Nephron progenitor cell (in vitro differentiated cells): ENCODE data around the gene CACNA1G.

Experiments used
- DNase-seq: peaks from one replicate; pipeline ENCODE4 v3.0.0; 2021
- H3K27ac Mint-ChIP-seq: 2 replicates; pipeline ENCODE4 v1.8.0; 2021; ENCODE audit warnings: mild to moderate bottlenecking, moderate library complexity, mixed read lengths
- H3K27me3 Mint-ChIP-seq: 2 replicates; pipeline ENCODE4 v1.8.0; 2021; ENCODE audit warnings: mild to moderate bottlenecking, low read depth, mixed read lengths; ENCODE audit not compliant: poor library complexity
- H3K36me3 Mint-ChIP-seq: 2 replicates; pipeline ENCODE4 v1.8.0; 2021; ENCODE audit warnings: low read depth, mixed read lengths
- H3K4me1 Mint-ChIP-seq: 2 replicates; pipeline ENCODE4 v1.8.0; 2021; ENCODE audit warnings: mixed read lengths
- H3K4me3 Mint-ChIP-seq: 2 replicates; pipeline ENCODE4 v1.8.0; 2021; ENCODE audit warnings: mild to moderate bottlenecking, moderate library complexity, mixed read lengths
- H3K9me3 Mint-ChIP-seq: 2 replicates; pipeline ENCODE4 v1.8.0; 2021; ENCODE audit warnings: mild to moderate bottlenecking, moderate library complexity, mixed read lengths
- TF ChIP-seq, protein P1 (sequence below): fragments of 200-600 bp; sonication (generic); IDR thresholded peaks from 2 replicates; pipeline ENCODE4 v1.5.0; 2021; ENCODE audit warnings: antibody characterized with exemption

Gene CACNA1G

DNA sequence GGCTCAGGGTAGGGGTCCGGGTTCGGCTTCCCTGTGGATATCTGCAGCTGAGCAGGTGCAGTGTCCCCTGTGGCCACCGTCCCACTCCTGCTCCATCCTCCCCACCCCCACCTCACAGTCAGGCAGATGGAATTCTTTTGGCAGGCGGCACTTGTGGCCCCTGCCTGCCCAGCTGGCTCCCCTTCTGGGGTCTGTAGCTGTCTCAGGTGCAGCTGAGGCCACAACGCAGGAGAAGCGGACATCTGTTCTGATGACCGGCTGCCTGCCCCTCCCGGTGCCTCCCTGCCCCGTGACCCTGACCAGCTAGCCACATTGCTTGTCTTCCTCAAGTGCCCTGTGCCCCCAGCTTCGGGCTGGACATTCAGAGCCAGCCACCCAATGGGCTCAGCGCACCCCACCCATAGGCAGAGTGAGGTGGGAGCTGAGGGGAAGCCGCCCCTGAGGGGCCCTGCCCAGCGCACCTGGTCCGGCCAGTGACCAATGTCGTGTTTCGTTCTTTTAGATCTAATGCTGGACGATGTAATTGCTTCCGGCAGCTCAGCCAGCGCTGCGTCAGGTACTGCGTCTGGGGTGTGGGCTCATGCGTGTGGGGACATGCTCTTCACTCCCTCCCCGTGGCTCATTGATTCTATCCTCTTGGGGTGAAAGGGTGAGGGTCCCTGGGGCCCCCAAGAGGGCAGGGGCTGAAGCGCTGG is 49.0 kb downstream of the CACNA1G start:
- Mint-ChIP-seq H3K9me3 (no peaks in the 10 kb centered on the region), H3K27me3 (peaks cover 26% of the 10 kb centered on the region), H3K27ac (no peak overlapping the region), H3K4me3 (peak overlapping the region; percentile 46), H3K4me1 (peaks cover 43% of the 10 kb centered on the region), H3K36me3 (no peaks in the 10 kb centered on the region)
- TF ChIP-seq, protein P1, sequence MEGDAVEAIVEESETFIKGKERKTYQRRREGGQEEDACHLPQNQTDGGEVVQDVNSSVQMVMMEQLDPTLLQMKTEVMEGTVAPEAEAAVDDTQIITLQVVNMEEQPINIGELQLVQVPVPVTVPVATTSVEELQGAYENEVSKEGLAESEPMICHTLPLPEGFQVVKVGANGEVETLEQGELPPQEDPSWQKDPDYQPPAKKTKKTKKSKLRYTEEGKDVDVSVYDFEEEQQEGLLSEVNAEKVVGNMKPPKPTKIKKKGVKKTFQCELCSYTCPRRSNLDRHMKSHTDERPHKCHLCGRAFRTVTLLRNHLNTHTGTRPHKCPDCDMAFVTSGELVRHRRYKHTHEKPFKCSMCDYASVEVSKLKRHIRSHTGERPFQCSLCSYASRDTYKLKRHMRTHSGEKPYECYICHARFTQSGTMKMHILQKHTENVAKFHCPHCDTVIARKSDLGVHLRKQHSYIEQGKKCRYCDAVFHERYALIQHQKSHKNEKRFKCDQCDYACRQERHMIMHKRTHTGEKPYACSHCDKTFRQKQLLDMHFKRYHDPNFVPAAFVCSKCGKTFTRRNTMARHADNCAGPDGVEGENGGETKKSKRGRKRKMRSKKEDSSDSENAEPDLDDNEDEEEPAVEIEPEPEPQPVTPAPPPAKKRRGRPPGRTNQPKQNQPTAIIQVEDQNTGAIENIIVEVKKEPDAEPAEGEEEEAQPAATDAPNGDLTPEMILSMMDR, result no peak
- no peak for DNase-seq

DNA sequence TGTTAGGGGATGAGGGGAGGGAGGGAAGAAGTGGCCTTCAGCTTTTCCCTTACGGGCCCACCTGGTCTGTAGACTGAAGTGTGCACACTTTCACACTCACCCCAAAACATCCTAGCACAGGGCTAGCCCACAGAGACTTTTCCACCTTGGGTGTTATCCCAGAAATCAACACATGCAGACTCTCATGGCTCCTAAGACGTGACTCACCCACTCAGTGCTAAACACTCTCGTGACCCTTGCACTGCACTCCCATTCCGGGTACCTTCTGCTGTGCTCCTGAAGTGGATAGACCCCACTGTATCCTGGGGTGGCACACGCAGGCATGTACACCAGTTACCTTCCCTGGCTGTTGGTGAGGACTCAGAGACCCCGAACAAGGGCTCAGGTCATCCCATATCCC is 51.1 kb downstream of the CACNA1G start:
- H3K27ac Mint-ChIP-seq, result no peak overlapping the region
- DNase-seq, result no peak
- H3K4me1 Mint-ChIP-seq, result peaks cover 36% of the 10 kb centered on the region
- no peaks in the 10 kb centered on the region for H3K36me3 Mint-ChIP-seq
- TF ChIP-seq, protein P1, result no peak
- H3K9me3 Mint-ChIP-seq, result no peaks in the 10 kb centered on the region
- H3K27me3 Mint-ChIP-seq, result peaks cover 30% of the 10 kb centered on the region
- no peak overlapping the region for H3K4me3 Mint-ChIP-seq

DNA sequence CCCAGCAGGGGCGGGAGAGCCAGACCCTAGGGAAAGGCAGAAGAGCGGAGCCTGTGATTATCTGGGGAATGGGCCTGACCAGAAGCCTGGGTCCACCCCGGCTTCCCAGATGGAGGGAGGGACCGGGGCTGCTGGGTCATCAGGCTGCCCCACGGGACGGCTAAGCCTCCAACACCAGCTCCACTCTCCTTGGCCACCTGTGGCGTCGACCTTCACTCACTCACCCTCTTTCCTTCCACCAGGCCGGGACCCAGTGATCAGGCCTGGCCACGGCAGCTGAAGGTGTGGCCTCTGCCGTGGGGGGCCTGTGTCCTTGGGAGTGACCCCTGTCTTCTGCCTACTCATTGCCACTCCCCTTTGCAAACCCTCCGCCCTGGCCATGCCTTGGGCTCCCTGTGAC is 51.8 kb downstream of the CACNA1G start:
- Mint-ChIP-seq H3K4me1 (peaks cover 36% of the 10 kb centered on the region), H3K27me3 (peaks cover 23% of the 10 kb centered on the region), H3K9me3 (no peaks in the 10 kb centered on the region), H3K27ac (no peak overlapping the region), H3K4me3 (no peak overlapping the region), H3K36me3 (no peaks in the 10 kb centered on the region)
- TF ChIP-seq, protein P1, result no peak
- DNase-seq, result no peak

DNA sequence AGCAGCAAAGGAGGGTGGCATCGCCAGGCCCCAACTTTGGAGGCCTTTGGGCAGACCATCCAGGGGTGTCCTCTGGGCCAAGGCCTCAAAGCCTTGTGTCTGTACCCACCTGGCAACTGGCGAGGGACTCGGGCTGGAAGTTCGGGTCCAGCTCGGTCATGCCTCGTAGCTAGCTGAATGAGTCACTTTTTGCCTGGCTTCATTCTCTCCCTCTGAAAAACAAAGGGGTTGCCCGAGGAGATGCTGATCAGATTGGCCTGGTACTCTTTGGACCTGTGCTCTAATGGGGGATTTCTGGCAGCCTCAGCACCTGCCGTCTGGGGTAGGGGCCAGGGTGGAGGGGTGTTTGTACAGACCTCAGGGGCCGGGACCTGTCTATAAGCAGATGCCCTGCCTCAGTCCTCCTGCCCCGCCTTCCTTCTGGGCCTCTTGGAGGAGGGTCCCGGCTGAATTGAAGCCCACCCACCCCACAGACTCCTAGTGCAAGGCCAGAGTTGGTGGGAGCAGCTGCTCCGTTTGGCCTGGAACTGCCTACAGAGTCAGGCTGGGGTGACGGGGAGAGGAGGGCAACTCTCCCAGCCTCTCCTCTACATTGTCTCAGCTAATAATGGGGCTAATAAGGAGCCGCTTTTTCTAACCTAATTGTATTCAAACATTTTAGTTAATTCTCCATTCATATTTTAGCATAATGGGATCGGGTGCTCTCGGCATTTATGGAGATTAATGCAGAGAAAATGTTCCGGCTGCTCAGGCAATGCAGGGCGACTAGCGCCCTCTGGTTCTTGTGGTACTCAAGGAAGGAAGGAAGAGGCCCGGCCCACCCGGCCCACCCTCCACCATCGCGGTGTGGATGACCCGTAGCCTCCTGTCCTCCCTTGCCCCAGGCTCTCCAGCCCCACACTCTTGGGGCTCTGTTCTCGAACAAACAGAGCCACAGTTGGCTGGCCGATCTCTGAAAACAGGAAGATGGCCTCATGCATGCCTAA is 52.8 kb downstream of the CACNA1G start:
- Mint-ChIP-seq H3K27me3 (peaks cover 18% of the 10 kb centered on the region), H3K9me3 (no peaks in the 10 kb centered on the region), H3K27ac (no peak overlapping the region), H3K4me3 (no peak overlapping the region), H3K4me1 (peaks cover 37% of the 10 kb centered on the region), H3K36me3 (no peaks in the 10 kb centered on the region)
- no peak for DNase-seq
- TF ChIP-seq, protein P1, result no peak

DNA sequence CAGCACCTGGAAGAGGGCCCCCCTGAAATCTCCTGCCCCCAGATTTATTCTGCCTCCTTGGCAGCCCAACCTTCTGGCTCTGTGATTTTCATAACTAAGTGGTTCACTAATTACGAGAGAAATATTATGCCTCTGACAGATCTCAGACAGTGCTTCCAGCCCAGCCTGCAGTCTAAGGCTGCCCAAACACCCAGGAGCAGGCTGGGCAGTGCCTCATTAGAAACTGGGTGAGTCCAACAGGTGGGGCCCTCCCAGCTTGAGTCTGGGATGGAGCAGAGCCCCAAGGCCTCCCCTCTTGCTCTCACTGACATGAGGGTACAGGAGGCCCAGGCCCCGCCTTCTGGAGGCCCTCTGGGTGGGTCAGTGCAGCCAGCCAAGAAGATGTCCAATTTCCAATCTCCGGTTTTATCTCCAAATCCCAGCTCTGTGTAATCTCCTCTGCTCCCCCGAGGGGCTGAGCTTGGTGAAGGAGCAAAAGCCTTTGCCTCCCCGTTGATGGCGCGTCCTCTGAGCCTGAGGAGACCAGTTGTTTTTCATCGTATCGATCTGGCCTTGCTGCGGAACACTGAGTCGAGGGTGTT is 54.0 kb downstream of the CACNA1G start:
- no peak for DNase-seq
- peaks cover 37% of the 10 kb centered on the region for H3K4me1 Mint-ChIP-seq
- H3K36me3 Mint-ChIP-seq, result no peaks in the 10 kb centered on the region
- TF ChIP-seq, protein P1, result no peak
- peaks cover 17% of the 10 kb centered on the region for H3K27me3 Mint-ChIP-seq
- no peaks in the 10 kb centered on the region for H3K9me3 Mint-ChIP-seq
- no peak overlapping the region for H3K27ac Mint-ChIP-seq
- H3K4me3 Mint-ChIP-seq, result no peak overlapping the region
